Esophagus muscularis mucosa (tissue), 4 donors: ENCODE measurements around the gene TOGARAM1. TPM values are rescaled to one million over a fixed set of nuclear protein-coding genes. Genes with fewer than 3 reads are reported as not detected.

Source experiments
- DNase-seq: peaks from one replicate; pipeline ENCODE4 v3.0.0-alpha.2; 2017; ENCODE audit errors: extremely low spot score
- H3K27ac ChIP-seq, 4 donors: fragments of 200-600 bp; sonication (generic); replicated peaks in 1 of 4; 1 replicate in 3 of 4; 2 replicates in 1 of 4; pipeline ENCODE4 v1.5.1; 2016 to 2019; ENCODE audit warnings: mild to moderate bottlenecking in 1 of 4
- H3K27me3 ChIP-seq, 4 donors: fragments of 200-600 bp; sonication (generic); one replicate each; pipeline versions ENCODE4 v1.5.1 to v1.6.0; 2016 to 2019
- H3K36me3 ChIP-seq, 4 donors: fragments of 200-600 bp; sonication (generic); one replicate each; pipeline ENCODE4 v1.5.1; 2016 to 2019
- H3K4me1 ChIP-seq, 4 donors: fragments of 200-600 bp; sonication (generic); one replicate each; pipeline ENCODE4 v1.5.1; 2016 to 2019
- H3K4me3 ChIP-seq, 4 donors: fragments of 200-600 bp; sonication (generic); 1 replicate in 2 of 4; 2 replicates in 2 of 4; pipeline ENCODE4 v1.5.1; 2016 to 2019; ENCODE audit warnings: mild to moderate bottlenecking in 4 of 4, moderate library complexity in 1 of 4
- H3K9me3 ChIP-seq, 4 donors: fragments of 200-600 bp; sonication (generic); 1 replicate in 3 of 4; 2 replicates in 1 of 4; pipeline ENCODE4 v1.5.1; 2016 to 2019
- CTCF ChIP-seq, 3 experiments: fragments of 200-600 bp in 2 of 3; fragments of 450-650 bp in 1 of 3; sonication (generic) in 2 of 3; IDR thresholded peaks; one replicate each; pipeline ENCODE4 v1.5.1; 2017 to 2019; ENCODE audit warnings: antibody characterized with exemption in 3 of 3, mild to moderate bottlenecking in 2 of 3, moderate library complexity in 1 of 3
- EP300 ChIP-seq: sonication (generic); formaldehyde crosslinking; IDR thresholded peaks from one replicate; pipeline ENCODE4 v1.6.1; 2017; ENCODE audit warnings: antibody characterized with exemption
- POLR2A ChIP-seq: fragments of 450-650 bp; IDR thresholded peaks from one replicate; pipeline ENCODE4 v1.6.1; 2017; ENCODE audit warnings: antibody characterized with exemption, moderate library complexity, mild to moderate bottlenecking, low read depth
- POLR2AphosphoS5 ChIP-seq, 2 donors: sonication (generic); formaldehyde crosslinking; IDR thresholded peaks; one replicate each; pipeline ENCODE4 v1.6.1; 2017; ENCODE audit warnings: antibody characterized with exemption in 2 of 2
- WGBS: methylation state at CpG from one replicate; pipeline ENCODE4 v1.1.5; 2018; 5-methylcytosine and 5-hydroxymethylcytosine counted together
- intact Hi-C: fragments of 100-400 bp; cut with DNase I; formaldehyde crosslinking; loops from one replicate; pipeline ENCODE4 v1.15.1; 2023
- total RNA-seq, 4 donors: library from RNA; depleted of rRNA; stranded (reverse); fragments of >200 nt; gene quantifications; one replicate each; pipeline versions ENCODE4 v1.1.0 to v1.2.1, GENCODE V29; 2016

TOGARAM1 gene
- total RNA-seq, 4 donors from 2014 or later: 11.8 to 17.9 (median 14.9) TPM

GRCh38 chr14:45065540-45065939 lies 103.5 kb downstream of the TOGARAM1 start:
- Histone ChIP-seq H3K27ac (peak overlapping the region in 2 of 4 donors; percentile 48 to 49), H3K4me1 (peaks cover 6 to 18% (median 15%) of the 10 kb centered on the region in 4 donors), H3K4me3 (no peak overlapping the region), H3K27me3 (no peaks in the 10 kb centered on the region), H3K36me3 (peaks cover 0 to 12% (median 3%) of the 10 kb centered on the region in 4 donors), H3K9me3 (no peaks in the 10 kb centered on the region)
- TF ChIP-seq CTCF (IDR thresholded peaks at IDR 0.05) (no peak), EP300 (no peak), POLR2AphosphoS5 (IDR thresholded peaks at IDR 0.05) (no peak), POLR2A (no peak)
- no peak for DNase-seq
- WGBS: 36% methylated on average over 3 of the region's 3 CpGs
- intact Hi-C loops: no loop called here

GRCh38 chr14:45065956-45066355 lies 104.0 kb downstream of the TOGARAM1 start:
- Histone ChIP-seq H3K9me3 (no peaks in the 10 kb centered on the region), H3K4me1 (peaks cover 6 to 18% (median 15%) of the 10 kb centered on the region in 4 donors), H3K36me3 (peaks cover 0 to 17% (median 6%) of the 10 kb centered on the region in 4 donors), H3K27me3 (no peaks in the 10 kb centered on the region), H3K4me3 (no peak overlapping the region), H3K27ac (peak overlapping the region in 2 of 4 donors; percentile 48 to 49)
- TF ChIP-seq POLR2A (no peak), EP300 (no peak), POLR2AphosphoS5 (IDR thresholded peaks at IDR 0.05) (no peak)
- intact Hi-C loops: no loop called here
- no peak for DNase-seq
- WGBS: 45% methylated on average over 2 of the region's 2 CpGs

GRCh38 chr14:45066667-45067066 lies 104.7 kb downstream of the TOGARAM1 start:
- TF ChIP-seq POLR2AphosphoS5 (IDR thresholded peaks at IDR 0.05) (no peak), CTCF (IDR thresholded peaks at IDR 0.05) (no peak), POLR2A (no peak), EP300 (no peak)
- Histone ChIP-seq H3K4me1 (peaks cover 6 to 18% (median 15%) of the 10 kb centered on the region in 4 donors), H3K9me3 (no peaks in the 10 kb centered on the region), H3K27me3 (no peaks in the 10 kb centered on the region), H3K4me3 (no peak overlapping the region), H3K36me3 (peaks cover 0 to 17% (median 8%) of the 10 kb centered on the region in 4 donors), H3K27ac (no peak overlapping the region)
- DNase-seq: no peak
- intact Hi-C loops: no loop called here
- 93% methylated on average over 3 of the region's 3 CpGs for WGBS

GRCh38 chr14:45068396-45068795 lies 106.4 kb downstream of the TOGARAM1 start:
- H3K27me3 ChIP-seq: no peaks in the 10 kb centered on the region
- H3K4me3 ChIP-seq: no peak overlapping the region
- no peak for TF ChIP-seq CTCF (IDR thresholded peaks at IDR 0.05)
- TF ChIP-seq EP300: no peak
- no peak for TF ChIP-seq POLR2AphosphoS5 (IDR thresholded peaks at IDR 0.05)
- TF ChIP-seq POLR2A: no peak
- peaks cover 6 to 18% (median 15%) of the 10 kb centered on the region in 4 donors for H3K4me1 ChIP-seq
- intact Hi-C loops: no loop called here
- WGBS: 81% methylated on average over 3 of the region's 3 CpGs
- H3K36me3 ChIP-seq: peaks cover 0 to 27% (median 8%) of the 10 kb centered on the region in 4 donors
- H3K9me3 ChIP-seq: no peaks in the 10 kb centered on the region
- no peak overlapping the region for H3K27ac ChIP-seq
- DNase-seq: no peak

GRCh38 chr14:45070215-45070614 lies 108.2 kb downstream of the TOGARAM1 start:
- peaks cover 0 to 31% (median 8%) of the 10 kb centered on the region in 4 donors for H3K36me3 ChIP-seq
- TF ChIP-seq CTCF (IDR thresholded peaks at IDR 0.05): no peak
- TF ChIP-seq POLR2AphosphoS5 (IDR thresholded peaks at IDR 0.05): no peak
- no peak for TF ChIP-seq POLR2A
- no peak for TF ChIP-seq EP300
- no peaks in the 10 kb centered on the region for H3K9me3 ChIP-seq
- H3K27me3 ChIP-seq: no peaks in the 10 kb centered on the region
- 94% methylated on average over 1 of the region's 1 CpG for WGBS
- DNase-seq: no peak
- H3K27ac ChIP-seq: no peak overlapping the region
- no peak overlapping the region for H3K4me3 ChIP-seq
- intact Hi-C loops: no loop called here
- H3K4me1 ChIP-seq: peaks cover 6 to 15% (median 12%) of the 10 kb centered on the region in 4 donors
